GM12878 (cell line): ENCODE results near the gene CFHR5.

Source experiments
- ATF3 ChIP-seq: IDR thresholded peaks from 2 replicates; pipeline ENCODE4 v1.6.1; 2011; ENCODE audit warnings: low read depth, mild to moderate bottlenecking, low read length, moderate library complexity, borderline replicate concordance; ENCODE audit errors: extremely low read depth
- CTCF ChIP-seq, 3 experiments: IDR thresholded peaks in 2 of 3; conservative IDR thresholded peaks in 1 of 3; 2 replicates each; pipeline ENCODE4 v1.5.1; 2011; ENCODE audit warnings: low read depth in 3 of 3, low read length in 3 of 3, mild to moderate bottlenecking in 3 of 3, control low read depth in 2 of 3, moderate library complexity in 2 of 3, inconsistent platforms in 1 of 3, mixed read lengths in 1 of 3; ENCODE audit not compliant: control insufficient read depth in 2 of 3, insufficient read depth in 1 of 3; ENCODE audit errors: extremely low read depth in 1 of 3
- DPF2 ChIP-seq: fragments of 450-650 bp; IDR thresholded peaks from 2 replicates; pipeline ENCODE4 v1.6.1; 2017; ENCODE audit warnings: mild to moderate bottlenecking
- HDAC6 ChIP-seq: fragments of 200-600 bp; sonication (generic); IDR thresholded peaks from one replicate; pipeline ENCODE4 v1.8.0; 2017; ENCODE audit warnings: antibody characterized with exemption; ENCODE audit not compliant: unreplicated experiment
- LARP7 ChIP-seq: fragments of 450-650 bp; IDR thresholded peaks from 2 replicates; pipeline ENCODE4 v1.6.1; 2017; ENCODE audit warnings: mild to moderate bottlenecking
- NR2C2 ChIP-seq: IDR thresholded peaks from 2 replicates; pipeline ENCODE4 v1.6.1; 2011; ENCODE audit warnings: borderline replicate concordance, low read depth; ENCODE audit not compliant: control insufficient read depth, insufficient read length
- SMAD1 ChIP-seq: fragments of 450-650 bp; IDR thresholded peaks from 2 replicates; pipeline ENCODE4 v1.6.1; 2018; ENCODE audit warnings: mild to moderate bottlenecking, low read depth; ENCODE audit not compliant: partially characterized antibody
- YY1 ChIP-seq: IDR thresholded peaks from 2 replicates; pipeline ENCODE4 v1.6.1; 2011; ENCODE audit warnings: low read depth, mild to moderate bottlenecking, low read length
- ZBTB40 ChIP-seq: fragments of 450-650 bp; IDR thresholded peaks from 2 replicates; pipeline ENCODE4 v1.6.1; 2016; ENCODE audit warnings: mild to moderate bottlenecking, moderate library complexity, borderline replicate concordance
- TF ChIP-seq, protein P1 (sequence below): fragments of 450-650 bp; IDR thresholded peaks from 2 replicates; pipeline ENCODE4 v1.6.1; 2017; ENCODE audit warnings: antibody characterized with exemption, mild to moderate bottlenecking, moderate library complexity

- TF ChIP-seq NR2C2 (no peak), DPF2 (no peak), SMAD1 (no peak), CTCF (IDR thresholded peaks at IDR 0.05 in 2 of 3, conservative IDR thresholded peaks at IDR 0.05 in 1 of 3; ENCODE audit: control insufficient read depth in 2 of 3, extremely low read depth in 1 of 3, insufficient read depth in 1 of 3, low read depth in 3 of 3, low read length in 3 of 3) (no peak), HDAC6 (no peak), ZBTB40 (no peak), ATF3 (no peak), LARP7 (no peak), YY1 (no peak)
- TF ChIP-seq, protein P1, sequence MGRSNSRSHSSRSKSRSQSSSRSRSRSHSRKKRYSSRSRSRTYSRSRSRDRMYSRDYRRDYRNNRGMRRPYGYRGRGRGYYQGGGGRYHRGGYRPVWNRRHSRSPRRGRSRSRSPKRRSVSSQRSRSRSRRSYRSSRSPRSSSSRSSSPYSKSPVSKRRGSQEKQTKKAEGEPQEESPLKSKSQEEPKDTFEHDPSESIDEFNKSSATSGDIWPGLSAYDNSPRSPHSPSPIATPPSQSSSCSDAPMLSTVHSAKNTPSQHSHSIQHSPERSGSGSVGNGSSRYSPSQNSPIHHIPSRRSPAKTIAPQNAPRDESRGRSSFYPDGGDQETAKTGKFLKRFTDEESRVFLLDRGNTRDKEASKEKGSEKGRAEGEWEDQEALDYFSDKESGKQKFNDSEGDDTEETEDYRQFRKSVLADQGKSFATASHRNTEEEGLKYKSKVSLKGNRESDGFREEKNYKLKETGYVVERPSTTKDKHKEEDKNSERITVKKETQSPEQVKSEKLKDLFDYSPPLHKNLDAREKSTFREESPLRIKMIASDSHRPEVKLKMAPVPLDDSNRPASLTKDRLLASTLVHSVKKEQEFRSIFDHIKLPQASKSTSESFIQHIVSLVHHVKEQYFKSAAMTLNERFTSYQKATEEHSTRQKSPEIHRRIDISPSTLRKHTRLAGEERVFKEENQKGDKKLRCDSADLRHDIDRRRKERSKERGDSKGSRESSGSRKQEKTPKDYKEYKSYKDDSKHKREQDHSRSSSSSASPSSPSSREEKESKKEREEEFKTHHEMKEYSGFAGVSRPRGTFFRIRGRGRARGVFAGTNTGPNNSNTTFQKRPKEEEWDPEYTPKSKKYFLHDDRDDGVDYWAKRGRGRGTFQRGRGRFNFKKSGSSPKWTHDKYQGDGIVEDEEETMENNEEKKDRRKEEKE: no peak
Observed at GRCh38 chr1:197036861-197037260, 59.5 kb downstream of the CFHR5 start.
